NCI-H2196 treated with DMSO at 0.1 percent for 48 hours (cell line): ENCODE data around the gene CHCHD6.

Experiments
- DNase-seq: peaks from one replicate; lab custom pipeline; 2025; ENCODE audit not compliant: unreplicated experiment; lab: John Stamatoyannopoulos, UW

Gene CHCHD6

DNA sequence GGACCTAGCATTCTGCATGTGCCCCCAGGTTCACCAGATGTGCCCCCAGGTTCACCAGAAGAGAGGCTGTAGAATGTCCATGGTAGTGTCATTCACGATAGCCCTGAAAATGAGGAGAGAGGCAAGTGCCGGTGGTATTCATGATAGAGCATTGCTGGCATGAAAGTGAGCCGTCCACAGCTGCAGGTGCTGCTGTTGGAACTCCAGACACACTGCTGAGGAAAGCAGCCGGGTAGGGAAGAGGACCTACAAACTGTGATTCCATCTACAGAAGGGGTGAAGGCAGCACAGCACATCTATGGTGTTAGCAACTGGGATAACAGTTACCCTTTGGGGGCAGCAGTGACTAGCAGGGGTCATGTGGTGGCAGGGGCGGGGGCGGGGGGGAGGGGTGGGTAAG, 153.9 kb downstream of the CHCHD6 start:
- DNase-seq: no peak

DNA sequence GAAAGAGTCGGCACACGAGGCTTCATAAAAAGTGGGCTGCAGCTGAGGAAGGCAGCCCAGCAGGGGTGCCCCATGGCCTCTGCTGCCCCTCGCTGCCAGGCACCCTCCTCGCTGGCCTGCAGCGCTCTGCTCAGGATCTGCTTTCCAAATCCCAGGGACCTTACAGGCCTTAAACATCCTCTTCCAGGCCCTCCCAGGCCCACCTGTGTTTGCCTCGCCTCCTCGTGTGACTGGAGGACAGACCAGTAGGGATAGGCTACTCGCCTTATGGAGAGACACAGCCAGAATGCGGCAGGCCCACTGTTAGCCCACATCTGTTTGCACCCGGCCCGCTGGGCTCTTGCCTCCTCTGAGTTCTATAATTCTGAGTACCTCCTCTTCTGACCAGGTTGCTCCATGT, 154.4 kb downstream of the CHCHD6 start:
- no peak for DNase-seq

- no peak for DNase-seq
These were observed 154.8 kb downstream of the CHCHD6 start for GRCh38 chr3:126858887-126859286.

GRCh38 chr3:126859415-126860246, 155.6 kb downstream of the CHCHD6 start:
- DNase-seq: no peak

GRCh38 chr3:126865736-126866135, 161.7 kb downstream of the CHCHD6 start:
- DNase-seq: no peak

GRCh38 chr3:126866175-126866759, 162.2 kb downstream of the CHCHD6 start:
- DNase-seq: no peak

DNA sequence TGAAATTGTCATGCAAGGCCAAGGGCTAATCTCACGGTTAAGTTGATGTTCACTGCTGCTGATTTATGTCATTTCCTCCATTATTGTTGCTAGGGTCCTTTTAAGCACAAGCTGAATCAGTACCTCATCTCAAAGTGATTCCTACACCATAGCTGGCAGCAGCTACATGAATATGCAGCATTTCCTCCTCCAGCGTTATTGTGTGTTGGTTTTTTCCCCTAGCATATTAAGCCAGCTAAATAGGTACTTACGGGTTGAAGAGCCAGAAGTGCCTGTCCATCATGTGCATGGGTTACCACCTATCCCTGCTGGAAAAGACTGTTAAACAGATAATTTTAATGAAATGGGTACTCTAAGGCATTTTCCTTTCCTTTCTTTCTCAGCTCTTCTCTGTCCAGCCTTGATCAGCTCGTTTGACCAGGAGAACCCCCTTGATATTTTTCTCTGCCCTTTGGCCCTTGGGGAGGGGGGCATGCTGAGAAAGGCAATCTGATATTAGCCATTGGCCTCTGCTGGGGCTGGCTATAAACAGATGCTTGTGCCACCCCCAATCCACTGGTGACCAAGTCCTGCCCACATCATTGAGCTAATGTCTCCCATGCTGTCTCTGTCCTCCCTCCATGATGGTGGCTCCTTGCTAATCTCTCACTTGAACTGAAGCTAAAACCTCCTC, 163.3 kb downstream of the CHCHD6 start:
- no peak for DNase-seq

GRCh38 chr3:126867863-126868200, 163.8 kb downstream of the CHCHD6 start:
- DNase-seq: no peak

DNA sequence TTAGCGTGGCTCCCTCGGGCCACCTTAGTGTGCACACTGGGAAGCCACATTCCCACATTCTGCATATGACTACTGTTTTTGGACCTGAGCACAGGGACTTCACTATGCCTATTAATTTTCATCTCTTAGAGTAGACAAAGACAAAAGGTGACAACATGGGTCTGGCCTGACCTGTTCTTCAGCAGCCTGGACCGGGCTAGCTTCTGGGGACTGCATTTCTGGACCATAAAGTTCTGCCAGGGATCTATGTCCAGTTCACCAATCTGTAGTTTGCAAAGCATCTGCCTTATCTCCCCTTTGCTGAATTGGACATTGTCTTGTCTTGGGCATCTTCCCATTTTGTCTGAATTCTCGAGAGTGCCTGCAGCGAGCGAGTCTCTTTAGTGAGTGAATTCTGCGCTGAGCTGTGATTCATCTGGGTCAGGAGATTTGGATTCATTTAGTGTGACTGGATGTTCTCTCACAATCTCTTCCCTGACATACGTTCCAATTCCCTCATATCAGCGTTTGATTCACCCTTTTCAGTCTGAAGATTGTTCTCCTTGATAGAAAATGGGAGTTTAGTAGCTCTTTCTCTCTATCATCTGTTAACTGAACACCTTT, 166.7 kb downstream of the CHCHD6 start:
- no peak for DNase-seq

DNA sequence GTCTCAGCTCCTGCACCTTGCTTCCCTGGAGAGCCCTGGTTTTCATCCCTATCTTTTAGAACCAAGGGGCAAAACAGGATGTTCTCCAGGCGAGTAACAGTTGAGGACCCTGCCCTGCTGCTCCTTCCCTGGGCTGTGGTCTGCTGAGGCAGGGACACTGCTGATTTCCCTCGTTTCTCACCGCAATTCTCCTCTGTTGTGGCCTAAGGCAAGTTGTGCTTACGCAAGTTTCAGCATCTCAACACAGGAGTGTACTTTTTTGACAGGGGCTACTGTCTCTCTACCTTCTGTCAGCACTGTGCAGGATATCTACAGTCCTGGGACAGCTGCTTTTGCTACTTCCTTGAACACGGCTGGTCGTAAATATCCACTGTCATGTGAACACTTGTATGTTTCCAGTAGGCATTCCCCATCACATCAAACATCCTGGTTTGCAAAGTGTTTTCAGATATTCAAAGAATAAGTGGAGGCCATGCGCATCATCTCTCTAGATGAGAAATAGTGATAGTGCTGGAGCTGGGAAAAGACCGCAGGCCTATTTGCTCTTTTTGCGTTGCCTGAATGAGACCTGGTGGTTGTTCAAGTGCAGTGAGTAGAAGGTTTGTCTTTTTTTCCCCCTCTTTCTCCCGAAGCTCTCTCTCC, 168.8 kb downstream of the CHCHD6 start:
- no peak for DNase-seq

- DNase-seq: no peak
These were observed 169.4 kb downstream of the CHCHD6 start for GRCh38 chr3:126873416-126873815.

DNA sequence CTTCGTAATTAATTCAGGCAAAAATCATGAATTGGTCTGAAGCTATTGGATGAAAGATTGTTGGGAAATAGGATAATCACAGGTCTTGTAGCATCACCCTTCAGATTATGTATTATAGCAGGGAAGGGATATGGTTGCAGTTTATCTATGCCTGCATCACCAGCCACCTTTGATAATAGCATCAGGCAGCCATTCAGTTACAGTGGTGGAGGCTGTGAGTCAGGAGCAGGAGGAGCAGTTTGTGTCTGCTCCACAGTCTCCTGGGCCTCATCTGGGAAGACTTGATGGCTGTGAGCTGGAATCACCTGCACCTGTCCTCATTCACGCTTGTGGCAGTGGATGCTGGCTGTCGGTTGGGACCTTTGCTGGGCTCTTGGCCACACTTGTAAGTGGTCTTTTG, 174.6 kb downstream of the CHCHD6 start:
- DNase-seq: no peak

DNA sequence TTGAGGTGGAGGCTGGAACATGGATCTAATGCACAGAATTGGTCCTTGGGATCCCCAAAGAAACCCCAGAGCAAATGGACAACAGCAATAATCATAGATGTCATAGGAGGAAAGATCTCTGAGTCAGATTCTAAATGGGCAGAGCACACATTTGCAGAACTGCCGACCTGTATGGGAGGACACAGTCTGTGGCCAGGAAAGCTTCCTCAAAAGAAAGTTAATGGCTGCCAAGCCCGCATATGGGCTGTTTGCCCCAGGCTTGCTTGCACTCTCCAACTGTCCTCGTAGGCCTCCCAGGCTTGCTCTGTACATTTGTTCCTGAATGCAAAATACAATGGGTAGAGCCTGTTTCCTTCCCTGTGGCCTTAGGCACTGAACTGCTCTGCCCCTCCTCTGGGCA, 176.9 kb downstream of the CHCHD6 start:
- DNase-seq: no peak

DNA sequence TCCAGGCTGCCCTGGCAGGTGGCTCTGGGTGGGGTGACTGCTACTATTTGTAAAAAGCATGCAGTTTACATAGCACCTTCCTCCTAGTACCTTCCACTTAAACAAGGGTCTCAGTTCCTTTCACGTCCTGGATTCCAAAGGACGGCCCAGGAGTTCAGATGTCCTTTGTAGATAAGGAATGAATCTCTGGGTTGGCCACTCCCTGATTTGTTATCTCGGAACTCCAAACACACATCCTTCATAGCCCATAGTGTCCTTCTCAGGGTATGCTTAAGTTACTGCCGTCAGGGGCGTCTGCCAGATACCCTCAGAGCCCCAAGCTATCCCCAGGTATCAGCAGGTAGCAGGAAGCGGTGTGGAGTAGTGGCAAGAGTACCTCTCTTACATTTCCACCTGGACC, 177.8 kb downstream of the CHCHD6 start:
- DNase-seq: no peak

DNA sequence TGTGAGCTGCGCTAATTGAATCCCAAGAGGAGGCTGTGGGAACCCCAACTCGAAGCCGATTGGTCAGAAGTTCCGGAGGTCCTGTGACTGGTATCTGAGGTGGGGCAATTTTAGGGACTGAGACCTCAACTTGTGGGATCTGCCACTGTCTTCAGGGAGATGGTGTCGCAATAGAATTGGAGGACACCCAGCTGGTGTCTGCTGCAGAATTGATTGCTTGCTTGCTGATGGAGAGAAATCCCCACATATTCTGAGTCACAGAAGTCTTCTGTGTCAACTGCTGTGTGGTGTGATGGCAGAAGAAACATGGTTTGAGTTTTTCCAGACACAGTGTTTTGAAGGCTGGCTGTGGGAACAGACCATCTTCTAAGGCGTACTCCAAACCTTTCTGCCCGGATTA, 179.2 kb downstream of the CHCHD6 start:
- no peak for DNase-seq

GRCh38 chr3:126885425-126885824, 181.4 kb downstream of the CHCHD6 start:
- no peak for DNase-seq

DNA sequence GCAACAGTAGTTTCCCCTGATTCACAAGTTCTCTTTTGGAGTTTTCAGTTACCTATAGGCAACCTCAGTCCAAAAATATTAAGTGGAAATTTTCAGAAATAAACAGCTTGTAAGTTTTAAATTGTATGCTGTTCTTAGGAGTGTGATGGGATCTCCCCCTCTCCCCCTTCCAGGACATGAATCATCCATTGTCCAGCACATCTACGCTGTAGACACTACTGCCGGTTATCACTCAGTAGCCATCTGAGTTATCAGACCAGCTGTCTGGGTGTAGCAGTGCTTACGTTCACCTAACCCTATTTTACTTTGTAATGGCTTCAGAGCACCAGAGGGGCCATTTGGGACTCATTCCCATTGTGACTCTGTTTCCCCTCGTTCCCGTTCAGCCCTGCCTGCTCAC, 182.2 kb downstream of the CHCHD6 start:
- no peak for DNase-seq

DNA sequence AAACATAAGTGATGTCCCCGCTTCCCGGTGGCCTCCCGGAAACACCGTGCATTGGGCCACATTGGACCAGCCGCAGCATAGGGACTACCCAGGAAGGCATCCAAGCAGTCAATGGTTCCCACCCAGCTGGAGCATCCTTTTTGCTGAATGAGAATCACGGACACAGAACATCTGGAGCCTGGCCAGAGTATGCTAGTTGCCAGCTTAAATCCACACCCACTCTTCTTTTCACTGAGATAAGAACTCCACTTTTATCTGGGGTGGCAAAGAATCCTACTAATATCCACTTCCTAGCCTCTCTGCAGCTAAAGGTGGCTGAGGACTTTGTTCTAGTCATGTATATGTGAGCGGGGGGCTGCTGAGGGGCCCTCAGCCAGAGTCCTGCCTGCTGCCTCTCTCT, 183.6 kb downstream of the CHCHD6 start:
- DNase-seq: no peak

- peak; percentile 28 for DNase-seq
These were observed 184.2 kb downstream of the CHCHD6 start for GRCh38 chr3:126888186-126888760.

DNA sequence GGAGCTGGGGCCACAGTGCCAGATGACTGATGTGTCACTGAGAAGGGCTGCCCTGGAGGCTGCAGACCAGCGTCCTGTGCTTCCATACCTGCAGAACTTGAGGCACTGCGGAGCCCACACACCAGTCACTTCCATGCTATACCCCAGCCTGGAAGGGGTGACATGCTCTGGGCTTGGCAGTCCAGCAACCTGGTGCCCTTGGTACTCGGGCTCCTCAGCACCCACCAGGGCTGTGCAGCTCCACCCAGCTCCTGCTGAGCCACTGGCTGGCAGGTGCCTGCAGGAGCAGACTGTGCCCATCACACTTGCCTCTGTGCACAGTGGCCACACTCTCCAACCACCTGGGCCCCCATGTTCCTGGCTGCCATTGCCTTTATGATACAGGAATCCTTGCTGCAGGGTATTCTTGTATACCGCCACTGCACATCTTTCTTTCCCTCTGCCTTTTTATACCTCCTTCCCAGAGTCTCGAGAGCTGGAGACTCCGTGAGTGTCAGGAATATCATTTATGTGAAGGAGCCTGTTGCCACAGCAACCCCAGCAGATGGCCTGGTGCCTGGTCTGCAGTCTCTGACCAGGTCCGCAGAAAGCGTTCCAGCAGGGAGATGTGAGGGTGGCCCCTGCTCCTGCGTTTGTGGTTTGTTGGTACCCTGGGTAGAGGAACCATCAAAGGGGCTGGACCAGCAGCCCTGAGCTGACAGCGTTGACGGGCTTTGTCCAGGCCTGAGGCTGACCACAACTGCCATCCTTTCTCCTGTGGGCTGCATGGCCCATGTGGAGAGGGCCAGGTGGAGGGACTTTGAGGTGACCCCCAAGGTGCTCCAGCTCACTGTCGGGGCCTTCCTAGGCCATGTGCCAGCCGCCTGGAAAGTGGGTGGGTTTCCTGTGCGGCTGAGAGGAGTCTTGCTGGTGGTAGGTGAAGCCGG, 185.5 kb downstream of the CHCHD6 start:
- DNase-seq: no peak
